ENCODE data around the gene CD8B2.
A peak's percentile ranks its signal among the peaks of the same experiment; 100 is the strongest.
"Not testable (repeated sequence)": the region's sequence is repeated elsewhere in the genome, so short reads cannot be mapped to it uniquely, and the experiment has no call there.

CD8B2 gene

DNA sequence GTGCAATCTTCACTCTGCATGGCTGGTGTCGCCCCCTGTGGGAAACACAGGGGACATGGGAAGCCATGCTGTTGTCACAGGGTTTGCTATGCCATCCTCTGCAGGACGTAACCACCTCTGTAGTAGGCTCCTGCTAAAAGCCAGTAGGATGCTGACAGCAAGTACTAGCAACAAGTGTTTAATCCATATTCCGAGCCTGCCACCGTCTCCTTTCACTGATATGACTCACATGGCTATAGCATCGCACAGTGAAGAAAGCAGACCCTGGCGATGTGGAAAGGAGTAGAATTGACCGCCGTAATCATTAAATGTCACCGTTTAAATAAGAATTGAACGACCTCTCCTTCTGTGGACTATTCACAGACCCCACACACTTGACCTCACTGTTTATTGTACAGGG, 57.8 kb downstream of the CD8B2 start:
- no peak overlapping the region for H3K27ac ChIP-seq
- no peak overlapping the region for H3K4me3 ChIP-seq

DNA sequence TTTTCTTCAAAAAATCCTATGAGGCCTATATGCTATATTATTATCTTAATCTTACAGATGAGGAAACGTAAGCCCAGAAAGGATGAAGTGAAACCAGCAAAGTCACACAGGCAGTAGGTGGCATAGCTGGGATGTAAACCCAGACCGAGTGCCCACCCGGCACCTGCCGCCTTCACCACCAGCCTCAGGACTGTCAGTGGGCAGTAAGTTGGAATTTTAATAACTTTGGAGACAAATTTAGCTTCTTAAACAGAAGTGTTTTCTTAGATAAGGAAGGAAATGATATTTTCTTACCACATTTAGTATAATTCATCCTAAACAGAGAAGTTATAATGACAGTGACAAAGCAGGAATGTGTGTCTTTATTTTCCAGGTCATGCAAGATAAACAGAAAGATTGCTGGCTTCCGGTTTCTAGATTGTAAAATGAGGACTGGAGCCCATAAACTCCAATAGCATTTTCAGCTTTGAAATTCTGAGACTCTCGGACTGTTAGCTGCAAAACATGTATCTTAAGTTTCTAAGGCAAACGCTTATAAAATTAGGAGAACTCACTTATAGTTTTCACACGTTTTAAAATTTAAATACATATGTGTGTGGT, 59.3 kb downstream of the CD8B2 start:
- H3K4me3 ChIP-seq, result no peak overlapping the region
- H3K27ac ChIP-seq, result no peak overlapping the region

DNA sequence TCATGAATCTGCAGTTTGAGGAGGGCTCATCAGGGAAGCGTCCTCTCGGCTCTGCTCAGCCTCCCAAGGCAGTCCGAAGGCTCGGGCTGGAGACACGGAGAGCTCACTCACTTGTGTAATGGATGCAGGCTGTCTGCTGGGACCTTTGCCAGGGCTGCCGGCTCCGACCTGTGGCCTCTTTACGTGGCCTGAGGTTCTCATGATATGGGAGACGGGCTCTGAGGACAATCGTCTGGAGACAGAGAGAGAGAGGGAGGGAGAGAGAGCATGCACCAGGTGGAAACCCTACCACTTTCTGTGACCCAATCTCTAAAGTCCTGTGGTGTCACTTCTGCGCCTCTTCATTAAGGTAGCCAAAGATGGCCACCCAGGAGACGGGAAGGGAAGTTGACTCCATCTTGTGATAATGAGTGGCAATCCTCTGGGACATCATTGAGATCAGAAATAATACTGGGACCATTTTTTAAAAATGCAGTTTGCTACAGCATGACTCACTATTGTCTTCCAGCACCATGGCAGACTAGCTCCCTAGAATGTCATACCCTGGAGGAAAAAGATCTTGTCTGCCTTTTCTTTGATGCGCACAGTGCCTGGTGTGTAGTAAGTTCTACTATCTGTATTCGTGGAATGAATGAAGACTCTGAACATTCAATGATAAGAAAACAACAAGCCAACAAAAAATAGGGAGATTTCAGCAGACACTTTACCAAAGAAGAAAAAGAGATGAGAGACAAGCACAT, 60.2 kb downstream of the CD8B2 start:
- no peak overlapping the region for H3K4me3 ChIP-seq
- H3K27ac ChIP-seq, result no peak overlapping the region

DNA sequence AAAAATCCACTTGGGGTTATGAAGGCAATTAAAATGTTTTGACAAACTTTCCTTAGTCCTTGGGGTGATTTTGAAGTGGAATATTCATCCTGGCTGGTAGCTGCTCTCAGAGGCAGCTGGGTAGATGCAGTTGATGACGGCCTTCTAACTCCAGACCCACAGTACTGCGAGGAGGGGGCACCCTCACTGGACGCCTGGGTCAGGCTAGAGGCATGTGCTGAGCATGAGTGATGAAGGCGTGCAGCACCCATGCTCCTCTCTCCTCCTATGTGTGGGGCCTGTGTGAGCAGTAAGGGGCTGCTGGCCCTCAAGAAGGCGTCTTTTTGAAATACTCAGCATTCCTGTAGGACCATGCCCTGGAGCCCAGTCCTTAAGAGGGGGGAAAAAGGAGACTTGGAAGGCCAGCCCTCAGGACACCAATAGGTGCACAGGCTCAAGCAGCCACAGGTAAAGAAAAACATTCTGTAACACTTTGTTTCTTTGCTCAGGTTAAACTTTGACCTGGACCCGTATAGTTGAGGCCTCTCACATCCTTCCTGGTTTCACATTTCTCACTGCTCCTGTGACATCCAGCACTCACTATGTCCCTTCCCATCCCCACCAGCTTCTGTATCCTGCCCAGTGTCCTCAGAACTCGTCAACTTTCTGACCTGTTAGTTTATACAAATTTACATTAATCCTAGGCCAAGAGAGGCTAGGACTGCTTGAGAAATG, 64.4 kb downstream of the CD8B2 start:
- H3K4me3 ChIP-seq, result no peak overlapping the region
- H3K27ac ChIP-seq, result no peak overlapping the region

DNA sequence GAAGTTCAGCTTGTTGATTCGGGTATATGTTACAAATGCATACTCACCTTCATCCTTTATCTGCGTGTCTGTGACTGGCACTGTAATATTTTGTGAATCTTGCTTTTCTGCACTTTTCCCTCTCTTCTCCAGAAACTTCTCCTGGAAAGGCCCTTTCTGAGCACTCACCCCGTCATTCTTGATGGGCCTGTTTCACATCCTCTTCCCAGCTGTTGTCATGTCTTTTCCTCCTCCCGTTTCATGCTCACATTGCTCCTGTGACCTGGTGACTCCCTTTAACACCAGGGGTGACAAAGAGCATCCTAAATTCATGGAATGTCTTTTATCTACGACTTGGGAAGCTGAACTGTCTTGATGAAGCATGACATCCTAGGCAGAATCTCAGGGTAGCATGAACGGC, 65.8 kb downstream of the CD8B2 start:
- Histone ChIP-seq H3K27ac (no peak overlapping the region), H3K4me3 (no peak overlapping the region)

DNA sequence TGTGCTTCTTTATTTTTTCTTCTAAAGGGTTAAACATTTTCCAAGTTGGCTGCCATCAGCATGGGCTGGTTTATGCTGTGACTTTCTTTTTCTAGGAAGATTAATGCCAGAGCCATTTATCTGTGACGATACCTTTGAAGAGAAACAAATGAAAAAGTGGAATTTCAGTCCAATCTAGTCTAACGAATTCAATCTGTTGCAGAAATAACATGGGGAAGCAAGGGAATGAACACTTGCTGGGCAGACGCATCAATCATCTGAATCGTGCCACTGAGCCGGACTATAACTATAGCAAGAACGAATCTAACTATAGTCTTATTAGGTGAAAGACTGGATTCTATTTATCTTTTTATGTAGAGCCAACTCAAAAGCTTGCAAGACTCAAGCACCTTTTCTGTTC, 66.2 kb downstream of the CD8B2 start:
- Histone ChIP-seq H3K27ac (no peak overlapping the region), H3K4me3 (no peak overlapping the region)

DNA sequence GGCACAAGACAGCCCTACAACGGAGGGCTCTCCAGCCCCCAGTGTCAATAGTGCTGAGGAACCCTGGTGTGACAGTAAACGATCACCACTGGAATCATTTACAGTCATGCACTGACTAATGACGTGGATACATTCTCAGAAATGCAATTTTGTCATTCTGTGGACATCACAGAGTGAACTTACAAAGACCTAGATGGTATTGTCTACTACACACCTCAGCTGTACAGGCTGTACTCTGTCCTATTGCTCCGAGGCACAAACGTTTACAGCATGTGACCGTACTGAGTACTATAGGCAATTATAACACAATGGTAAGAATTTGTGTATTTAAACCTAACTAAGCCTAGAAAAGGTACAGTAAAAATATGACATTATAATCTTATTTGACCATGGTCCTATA, 67.2 kb downstream of the CD8B2 start:
- Histone ChIP-seq H3K4me3 (no peak overlapping the region), H3K27ac (no peak overlapping the region)

DNA sequence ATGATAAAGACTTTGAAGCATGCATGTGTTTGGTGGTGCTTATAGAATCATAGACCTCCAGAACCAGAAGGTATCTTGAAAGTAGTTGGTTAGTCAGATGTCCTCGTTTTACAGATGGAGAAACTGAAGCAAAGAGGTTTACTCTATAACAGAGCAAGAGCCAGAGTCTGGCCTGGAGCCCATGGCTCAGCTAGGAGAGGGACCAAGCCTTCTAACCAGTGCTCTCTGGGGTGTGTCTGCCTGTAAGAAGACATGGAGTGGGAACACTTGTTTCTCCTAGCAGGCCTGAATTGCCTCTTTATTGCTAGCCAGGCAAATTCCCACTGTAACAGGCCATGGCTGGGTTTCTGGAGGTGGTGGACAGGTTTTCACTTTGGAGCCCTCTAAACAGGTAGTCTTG, 67.9 kb downstream of the CD8B2 start:
- Histone ChIP-seq H3K27ac (no peak overlapping the region), H3K4me3 (no peak overlapping the region)

DNA sequence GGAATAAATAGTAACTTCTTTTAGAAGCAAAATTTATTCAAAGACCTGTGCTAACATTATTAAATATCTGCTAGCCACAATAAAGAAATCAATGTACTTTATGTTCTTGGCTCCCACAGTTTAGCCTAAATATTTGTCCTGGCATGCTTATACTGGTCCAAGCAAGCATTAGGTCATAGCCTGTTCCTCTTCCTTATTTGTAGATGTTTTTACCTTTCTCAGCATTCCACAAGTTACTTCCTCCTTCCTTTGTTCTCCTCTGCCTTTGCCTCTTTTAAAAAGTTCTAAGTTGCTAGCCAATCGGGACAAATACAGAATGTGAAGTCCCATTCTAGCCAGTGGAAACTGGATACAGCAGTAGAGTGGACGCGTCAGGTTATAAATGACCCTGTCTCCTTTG, 72.6 kb downstream of the CD8B2 start:
- H3K27ac ChIP-seq, H3K4me3 ChIP-seq: not testable (repeated sequence)

DNA sequence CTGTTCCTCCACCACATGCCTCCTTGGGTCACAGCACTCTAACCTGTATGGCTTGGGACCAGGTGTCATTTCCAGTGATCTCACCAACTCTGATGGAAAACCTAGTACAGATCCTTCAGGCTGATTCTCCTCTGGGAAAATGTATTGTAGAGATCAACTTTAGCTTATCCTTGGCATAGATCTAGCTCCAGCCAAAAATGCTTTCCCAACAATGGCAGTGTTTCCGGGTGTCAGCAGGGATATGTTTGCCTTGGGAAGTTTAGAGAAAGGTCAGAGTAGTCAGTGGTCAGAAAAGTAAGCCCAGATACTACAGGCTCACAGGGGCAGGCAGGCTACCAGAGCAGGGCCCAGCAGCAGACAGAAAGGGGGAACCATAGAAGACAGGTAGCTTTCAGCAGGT, 73.6 kb downstream of the CD8B2 start:
- Histone ChIP-seq H3K4me3 (no peak overlapping the region), H3K27ac (no peak overlapping the region)

DNA sequence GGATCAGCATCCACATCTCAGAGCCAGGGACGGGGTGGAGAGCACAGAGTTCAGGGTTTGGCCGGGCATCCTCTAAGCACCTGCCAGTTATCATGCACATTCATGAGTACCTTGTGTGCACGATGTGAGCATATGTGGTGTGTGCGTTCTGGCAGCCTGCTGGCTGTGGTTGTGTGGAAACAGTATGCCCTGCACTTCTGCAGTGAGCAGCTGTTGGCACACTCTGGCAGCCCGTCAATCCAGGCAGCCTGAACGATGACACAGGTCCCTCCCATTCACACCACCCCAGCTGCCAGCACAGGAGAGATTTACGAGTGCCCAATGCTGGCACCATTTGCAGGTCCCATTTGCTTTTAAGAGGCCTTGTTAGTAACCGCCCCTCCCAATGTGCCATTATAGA, 74.2 kb downstream of the CD8B2 start:
- Histone ChIP-seq H3K4me3 (no peak overlapping the region), H3K27ac (no peak overlapping the region)

DNA sequence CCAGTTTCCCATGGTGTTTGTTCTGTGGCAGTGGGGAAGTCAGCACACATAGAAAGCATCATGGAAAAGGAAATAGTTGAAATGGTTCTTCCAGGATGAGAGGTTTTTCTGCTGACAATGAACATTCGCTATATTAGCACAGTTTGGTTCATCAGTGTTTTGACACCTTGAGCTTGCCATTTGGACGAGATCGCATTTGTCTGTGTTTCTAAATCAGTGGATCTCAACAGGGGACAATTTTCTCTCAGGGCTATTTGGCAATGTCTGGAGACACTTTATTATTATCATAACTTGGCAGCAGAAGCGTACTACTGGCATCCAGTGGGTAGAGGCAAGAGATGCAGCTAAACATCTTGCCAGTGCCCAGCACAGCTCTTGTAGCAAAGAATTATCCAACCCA, 74.6 kb downstream of the CD8B2 start:
- no peak overlapping the region for H3K4me3 ChIP-seq
- H3K27ac ChIP-seq, result no peak overlapping the region

DNA sequence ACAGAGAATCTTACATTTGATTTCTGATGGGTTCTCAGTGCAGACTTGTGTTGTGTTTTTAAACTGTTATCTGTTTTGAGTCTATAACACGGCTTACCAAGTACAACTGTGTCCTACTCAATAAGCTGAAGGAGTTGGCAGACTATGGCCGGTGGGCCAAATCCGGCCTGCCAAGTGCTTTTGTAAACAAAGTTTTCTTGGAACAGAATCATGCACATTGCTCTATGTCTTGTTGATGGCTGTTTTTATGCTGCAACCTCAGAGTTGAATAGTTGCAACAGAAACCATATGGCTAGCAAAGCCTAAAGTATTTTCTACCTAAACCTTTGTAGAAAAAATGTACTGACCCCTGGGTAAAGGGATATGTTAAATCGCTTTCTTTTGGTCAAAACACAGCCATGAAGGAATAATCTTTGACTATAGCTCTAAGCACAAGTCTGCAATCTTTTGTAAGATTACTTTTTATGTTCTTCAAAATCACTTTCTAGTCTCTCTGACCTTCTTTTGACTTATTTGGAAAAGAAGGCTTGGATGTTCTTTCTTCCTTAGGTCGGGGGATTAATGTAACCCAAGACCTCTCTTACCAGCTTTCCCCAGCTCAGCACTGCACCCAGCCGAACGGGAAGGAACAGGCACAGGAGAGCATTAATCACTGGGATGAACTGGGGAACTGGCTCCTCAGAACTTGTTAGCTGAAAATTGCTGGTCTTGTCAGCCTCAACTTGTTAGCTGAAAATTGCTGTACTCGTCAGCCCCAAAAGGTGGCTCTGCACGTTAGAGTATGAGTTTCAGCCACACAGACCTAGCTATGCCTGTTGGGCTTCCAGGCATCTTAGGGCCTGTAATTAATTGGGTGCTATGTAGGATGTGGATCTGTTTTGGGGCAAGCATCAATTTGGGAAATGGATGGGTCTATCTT, 75.4 kb downstream of the CD8B2 start:
- Histone ChIP-seq H3K4me3 (no peak overlapping the region), H3K27ac (peak overlapping the region in 2 of 21 experiments; percentile 16 to 25)

DNA sequence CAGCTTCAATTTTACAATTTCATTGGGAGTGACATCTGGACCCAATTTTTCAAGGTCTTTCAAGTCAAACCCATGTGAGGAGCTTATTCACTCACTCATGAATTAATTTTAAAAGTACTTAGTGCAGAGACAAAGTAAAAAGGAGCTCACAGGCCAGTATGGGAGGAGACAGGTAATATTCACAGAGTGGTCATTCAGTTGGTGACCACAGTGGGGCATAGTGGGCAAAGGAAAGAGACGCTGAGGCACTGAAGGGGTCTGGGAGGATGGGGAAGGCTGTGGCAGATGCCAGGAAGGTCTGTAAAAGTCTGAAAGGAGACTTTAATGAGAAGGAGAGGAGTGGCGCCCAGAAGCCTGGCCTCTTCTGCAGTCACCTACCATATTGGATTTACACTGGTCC, 76.0 kb downstream of the CD8B2 start:
- no peak overlapping the region for H3K4me3 ChIP-seq
- peak overlapping the region in 1 of 21 experiments; percentile 25 for H3K27ac ChIP-seq

DNA sequence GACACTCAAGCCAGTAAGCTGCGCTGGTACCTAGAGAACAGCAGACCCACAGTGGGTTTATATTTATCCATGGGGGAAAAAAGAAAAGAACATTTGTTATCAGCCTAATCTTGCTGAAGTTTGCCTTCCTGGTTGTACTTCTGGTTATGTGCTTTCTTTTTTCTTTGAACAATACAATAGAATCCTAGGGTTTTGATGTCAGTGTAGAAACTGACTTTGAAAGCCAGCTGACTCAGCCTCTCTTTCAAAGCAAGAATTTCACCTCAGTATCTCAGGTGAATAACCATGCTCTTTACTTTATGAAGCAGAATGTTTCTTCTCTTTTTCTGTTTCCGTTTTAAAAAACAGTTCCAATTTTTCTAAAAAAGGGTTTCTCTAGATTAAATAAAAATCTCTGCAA, 78.4 kb downstream of the CD8B2 start:
- H3K4me3 ChIP-seq, result no peak overlapping the region
- H3K27ac ChIP-seq, result no peak overlapping the region

DNA sequence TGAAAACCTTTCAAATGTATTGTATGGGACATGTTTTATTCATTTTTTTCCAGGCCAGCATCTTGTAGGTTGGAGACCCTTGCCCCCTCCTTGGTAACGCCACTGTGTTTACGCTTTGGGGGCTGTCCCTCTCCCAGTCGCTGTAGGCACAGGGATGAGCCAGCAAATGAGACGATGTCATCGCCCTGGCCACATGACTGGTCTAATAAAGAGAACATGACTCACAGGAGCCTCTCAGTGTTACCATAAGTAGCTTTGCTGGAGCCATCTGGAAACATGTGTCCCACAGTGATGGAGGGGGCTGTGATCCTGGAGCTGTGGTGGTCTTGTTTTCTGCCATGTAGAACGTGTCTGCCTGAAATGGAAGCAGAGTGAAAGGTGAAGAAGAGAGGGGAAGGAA, 78.9 kb downstream of the CD8B2 start:
- Histone ChIP-seq H3K27ac (peak overlapping the region in 1 of 21 experiments; percentile 4), H3K4me3 (no peak overlapping the region)

DNA sequence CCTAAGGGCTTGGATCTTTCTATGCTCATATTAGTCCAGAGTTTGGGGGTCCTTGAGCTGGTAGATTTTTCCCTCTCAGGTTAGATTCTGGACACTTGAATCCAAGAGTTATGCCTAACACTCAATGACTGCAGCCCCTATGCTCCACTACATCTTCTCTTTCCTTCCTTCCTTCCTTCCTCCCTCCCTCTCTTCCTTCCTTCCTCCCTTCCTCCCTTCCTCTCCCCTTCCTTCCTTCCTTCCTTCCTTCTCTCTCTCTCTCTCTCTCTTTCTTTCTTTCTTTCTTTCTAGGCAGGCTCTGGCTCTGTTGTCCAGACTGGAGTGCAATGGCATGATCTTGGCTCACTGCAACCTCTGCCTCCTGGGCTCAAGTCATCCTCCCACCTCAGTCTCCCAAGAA, 79.3 kb downstream of the CD8B2 start:
- H3K4me3 ChIP-seq, result not testable (repeated sequence)
- H3K27ac ChIP-seq, result peak overlapping the region in 1 of 21 experiments; percentile 4

DNA sequence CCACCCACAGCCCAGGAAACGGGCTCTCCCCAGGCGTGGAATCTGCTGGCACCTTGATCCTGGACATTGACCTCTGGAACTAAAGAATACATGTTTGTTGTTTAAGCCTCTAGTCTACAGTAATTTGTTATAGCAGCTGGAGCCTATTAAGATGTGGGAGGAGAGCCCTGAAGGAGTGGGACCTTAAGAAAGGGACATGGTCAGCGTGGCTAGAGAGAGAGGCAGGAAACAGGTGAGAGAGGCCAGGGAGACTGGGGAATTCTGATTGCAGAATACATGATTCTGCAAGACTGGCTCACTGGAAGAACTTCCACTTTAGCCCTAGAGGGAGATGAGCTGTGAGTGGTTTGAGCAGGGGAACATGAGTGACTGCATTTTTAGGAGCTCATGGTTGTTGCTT, 83.2 kb downstream of the CD8B2 start:
- Histone ChIP-seq H3K27ac (no peak overlapping the region), H3K4me3 (no peak overlapping the region)

Data from skin epidermis (tissue), 12 donors.